Neural cell (in vitro differentiated cells): ENCODE measurements around the gene MYMK. TPM values are rescaled to one million over a fixed set of nuclear protein-coding genes. Genes with fewer than 3 reads are reported as not detected.

Experiments
- H2AFZ ChIP-seq: fragments of 200-600, 300-800 bp; sonication (generic), shearing (Covaris generic); 2 replicates; pipeline ENCODE4 v1.6.0; 2014; ENCODE audit warnings: low read depth, mild to moderate bottlenecking, antibody characterized with exemption, low read length, moderate library complexity
- H3F3A ChIP-seq: fragments of 200-600 bp; shearing (Covaris generic); 2 replicates; pipeline ENCODE4 v1.6.1; 2016; ENCODE audit warnings: mild to moderate bottlenecking, moderate library complexity, mixed read lengths, antibody characterized with exemption, low read length; ENCODE audit not compliant: insufficient read depth, poor library complexity, severe bottlenecking
- H3K27ac ChIP-seq: fragments of 200-600, 300-800 bp; sonication (generic), shearing (Covaris generic); 2 replicates; pipeline ENCODE4 v1.5.1; 2014; ENCODE audit warnings: mild to moderate bottlenecking, low read length, moderate library complexity
- H3K27me3 ChIP-seq: fragments of 300-800, 200-600 bp; sonication (generic), shearing (Covaris generic); 2 replicates; pipeline ENCODE4 v1.6.0; 2014; ENCODE audit warnings: mild to moderate bottlenecking, low read depth, low read length, moderate library complexity; ENCODE audit not compliant: insufficient read depth
- H3K36me3 ChIP-seq: fragments of 300-800, 200-600 bp; sonication (generic), shearing (Covaris generic); 2 replicates; pipeline ENCODE4 v1.5.1; 2014; ENCODE audit warnings: mild to moderate bottlenecking, antibody characterized with exemption, low read length, moderate library complexity; ENCODE audit not compliant: insufficient read depth
- H3K4me2 ChIP-seq: fragments of 300-800, 200-600 bp; sonication (generic), shearing (Covaris generic); 2 replicates; pipeline ENCODE4 v1.6.0; 2014; ENCODE audit warnings: mild to moderate bottlenecking, low read length
- H3K4me3 ChIP-seq: fragments of 300-800, 200-600 bp; sonication (generic), shearing (Covaris generic); 2 replicates; pipeline ENCODE4 v1.5.1; 2014; ENCODE audit warnings: mild to moderate bottlenecking, low read length, moderate library complexity
- H3K79me2 ChIP-seq: fragments of 200-600 bp; shearing (Covaris generic); replicated peaks from 2 replicates; pipeline ENCODE4 v1.6.0; 2014; ENCODE audit warnings: mild to moderate bottlenecking, low read length, moderate library complexity; ENCODE audit not compliant: insufficient read depth
- H3K9ac ChIP-seq: fragments of 300-800, 200-600 bp; sonication (generic), shearing (Covaris generic); 2 replicates; pipeline ENCODE4 v1.6.1; 2016; ENCODE audit warnings: mild to moderate bottlenecking, low read length, mixed read lengths
- H3K9me2 ChIP-seq: fragments of 200-600 bp; shearing (Covaris generic); 2 replicates; pipeline ENCODE4 v1.6.1; 2016; ENCODE audit warnings: mild to moderate bottlenecking, low read length, mixed read lengths; ENCODE audit not compliant: insufficient read depth
- H3K9me3 ChIP-seq: fragments of 200-600, 300-800 bp; sonication (generic), shearing (Covaris generic); 2 replicates; pipeline ENCODE4 v1.6.1; 2016; ENCODE audit warnings: mild to moderate bottlenecking, mixed run types, low read length, moderate library complexity, mixed read lengths
- H4K20me1 ChIP-seq: fragments of 200-600 bp; shearing (Covaris generic); 2 replicates; pipeline ENCODE4 v1.6.1; 2016; ENCODE audit warnings: mild to moderate bottlenecking, mixed run types; ENCODE audit not compliant: insufficient read depth
- EP300 ChIP-seq: fragments of 450-650 bp; conservative IDR thresholded peaks from 2 replicates; pipeline ENCODE4 v1.6.1; 2014; ENCODE audit warnings: antibody characterized with exemption, mild to moderate bottlenecking, moderate library complexity; ENCODE audit not compliant: poor library complexity, severe bottlenecking
- EZH2 ChIP-seq: fragments of 200-600, 300-800 bp; shearing (Covaris generic), sonication (generic); IDR thresholded peaks from 2 replicates; pipeline ENCODE4 v1.6.1; 2014; ENCODE audit warnings: antibody characterized with exemption, low read length, borderline replicate concordance, mild to moderate bottlenecking; ENCODE audit not compliant: insufficient read depth, poor library complexity, severe bottlenecking
- MXI1 ChIP-seq: fragments of 450-650 bp; conservative IDR thresholded peaks from 2 replicates; pipeline ENCODE4 v1.6.1; 2014; ENCODE audit warnings: antibody characterized with exemption, mild to moderate bottlenecking; ENCODE audit not compliant: poor library complexity, severe bottlenecking
- POLR2AphosphoS5 ChIP-seq: IDR thresholded peaks from 2 replicates; pipeline ENCODE4 v1.6.1; 2012
- RAD21 ChIP-seq: fragments of 450-650 bp; conservative IDR thresholded peaks from 2 replicates; pipeline ENCODE4 v1.6.1; 2014; ENCODE audit warnings: antibody characterized with exemption, mild to moderate bottlenecking, moderate library complexity
- SMC3 ChIP-seq: fragments of 450-650 bp; conservative IDR thresholded peaks from 2 replicates; pipeline ENCODE4 v1.6.1; 2014; ENCODE audit warnings: antibody characterized with exemption, mild to moderate bottlenecking, moderate library complexity; ENCODE audit not compliant: poor library complexity
- TAF1 ChIP-seq: IDR thresholded peaks from 2 replicates; pipeline ENCODE4 v1.6.1; 2012; ENCODE audit warnings: low read depth
- polyA plus RNA-seq: library from polyadenylated mRNA; depleted of rRNA; stranded (reverse); fragments of >200 nt; gene quantifications from 2 replicates; pipeline ENCODE4 v1.2.3, GENCODE V29; 2014
- TF ChIP-seq, protein P1 (sequence below): fragments of 450-650 bp; IDR thresholded peaks from 2 replicates; pipeline ENCODE4 v1.5.1; 2014; ENCODE audit warnings: antibody characterized with exemption, mild to moderate bottlenecking, moderate library complexity; ENCODE audit not compliant: poor library complexity, severe bottlenecking
- TF ChIP-seq, protein P2 (sequence below): IDR thresholded peaks from 2 replicates; pipeline ENCODE4 v1.6.1; 2012; ENCODE audit warnings: borderline replicate concordance

MYMK gene
- polyA plus RNA-seq, 1 donor from 2014 or later, result not detected

GRCh38 chr9:133528876-133529241 lies 4.1 kb upstream of the MYMK start:
- no peak for TF ChIP-seq EP300
- no peak for TF ChIP-seq SMC3
- no peak for TF ChIP-seq MXI1
- TF ChIP-seq EZH2, result no peak
- no peak for TF ChIP-seq TAF1
- no peak for TF ChIP-seq RAD21
- TF ChIP-seq, protein P1, sequence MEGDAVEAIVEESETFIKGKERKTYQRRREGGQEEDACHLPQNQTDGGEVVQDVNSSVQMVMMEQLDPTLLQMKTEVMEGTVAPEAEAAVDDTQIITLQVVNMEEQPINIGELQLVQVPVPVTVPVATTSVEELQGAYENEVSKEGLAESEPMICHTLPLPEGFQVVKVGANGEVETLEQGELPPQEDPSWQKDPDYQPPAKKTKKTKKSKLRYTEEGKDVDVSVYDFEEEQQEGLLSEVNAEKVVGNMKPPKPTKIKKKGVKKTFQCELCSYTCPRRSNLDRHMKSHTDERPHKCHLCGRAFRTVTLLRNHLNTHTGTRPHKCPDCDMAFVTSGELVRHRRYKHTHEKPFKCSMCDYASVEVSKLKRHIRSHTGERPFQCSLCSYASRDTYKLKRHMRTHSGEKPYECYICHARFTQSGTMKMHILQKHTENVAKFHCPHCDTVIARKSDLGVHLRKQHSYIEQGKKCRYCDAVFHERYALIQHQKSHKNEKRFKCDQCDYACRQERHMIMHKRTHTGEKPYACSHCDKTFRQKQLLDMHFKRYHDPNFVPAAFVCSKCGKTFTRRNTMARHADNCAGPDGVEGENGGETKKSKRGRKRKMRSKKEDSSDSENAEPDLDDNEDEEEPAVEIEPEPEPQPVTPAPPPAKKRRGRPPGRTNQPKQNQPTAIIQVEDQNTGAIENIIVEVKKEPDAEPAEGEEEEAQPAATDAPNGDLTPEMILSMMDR, result no peak
- TF ChIP-seq POLR2AphosphoS5, result no peak
- TF ChIP-seq, protein P2, sequence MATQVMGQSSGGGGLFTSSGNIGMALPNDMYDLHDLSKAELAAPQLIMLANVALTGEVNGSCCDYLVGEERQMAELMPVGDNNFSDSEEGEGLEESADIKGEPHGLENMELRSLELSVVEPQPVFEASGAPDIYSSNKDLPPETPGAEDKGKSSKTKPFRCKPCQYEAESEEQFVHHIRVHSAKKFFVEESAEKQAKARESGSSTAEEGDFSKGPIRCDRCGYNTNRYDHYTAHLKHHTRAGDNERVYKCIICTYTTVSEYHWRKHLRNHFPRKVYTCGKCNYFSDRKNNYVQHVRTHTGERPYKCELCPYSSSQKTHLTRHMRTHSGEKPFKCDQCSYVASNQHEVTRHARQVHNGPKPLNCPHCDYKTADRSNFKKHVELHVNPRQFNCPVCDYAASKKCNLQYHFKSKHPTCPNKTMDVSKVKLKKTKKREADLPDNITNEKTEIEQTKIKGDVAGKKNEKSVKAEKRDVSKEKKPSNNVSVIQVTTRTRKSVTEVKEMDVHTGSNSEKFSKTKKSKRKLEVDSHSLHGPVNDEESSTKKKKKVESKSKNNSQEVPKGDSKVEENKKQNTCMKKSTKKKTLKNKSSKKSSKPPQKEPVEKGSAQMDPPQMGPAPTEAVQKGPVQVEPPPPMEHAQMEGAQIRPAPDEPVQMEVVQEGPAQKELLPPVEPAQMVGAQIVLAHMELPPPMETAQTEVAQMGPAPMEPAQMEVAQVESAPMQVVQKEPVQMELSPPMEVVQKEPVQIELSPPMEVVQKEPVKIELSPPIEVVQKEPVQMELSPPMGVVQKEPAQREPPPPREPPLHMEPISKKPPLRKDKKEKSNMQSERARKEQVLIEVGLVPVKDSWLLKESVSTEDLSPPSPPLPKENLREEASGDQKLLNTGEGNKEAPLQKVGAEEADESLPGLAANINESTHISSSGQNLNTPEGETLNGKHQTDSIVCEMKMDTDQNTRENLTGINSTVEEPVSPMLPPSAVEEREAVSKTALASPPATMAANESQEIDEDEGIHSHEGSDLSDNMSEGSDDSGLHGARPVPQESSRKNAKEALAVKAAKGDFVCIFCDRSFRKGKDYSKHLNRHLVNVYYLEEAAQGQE, result no peak
- H3K27ac ChIP-seq, result no peak overlapping the region
- no peaks in the 10 kb centered on the region for H3K79me2 ChIP-seq
- H3K9me3 ChIP-seq, result no peaks in the 10 kb centered on the region
- no peak overlapping the region for H3K9ac ChIP-seq
- no peaks in the 10 kb centered on the region for H3F3A ChIP-seq
- H4K20me1 ChIP-seq, result no peaks in the 10 kb centered on the region
- no peak overlapping the region for H3K4me2 ChIP-seq
- no peaks in the 10 kb centered on the region for H3K27me3 ChIP-seq
- no peaks in the 10 kb centered on the region for H3K9me2 ChIP-seq
- H3K4me3 ChIP-seq, result no peak overlapping the region
- no peaks in the 10 kb centered on the region for H3K36me3 ChIP-seq
- no peak overlapping the region for H2AFZ ChIP-seq

DNA sequence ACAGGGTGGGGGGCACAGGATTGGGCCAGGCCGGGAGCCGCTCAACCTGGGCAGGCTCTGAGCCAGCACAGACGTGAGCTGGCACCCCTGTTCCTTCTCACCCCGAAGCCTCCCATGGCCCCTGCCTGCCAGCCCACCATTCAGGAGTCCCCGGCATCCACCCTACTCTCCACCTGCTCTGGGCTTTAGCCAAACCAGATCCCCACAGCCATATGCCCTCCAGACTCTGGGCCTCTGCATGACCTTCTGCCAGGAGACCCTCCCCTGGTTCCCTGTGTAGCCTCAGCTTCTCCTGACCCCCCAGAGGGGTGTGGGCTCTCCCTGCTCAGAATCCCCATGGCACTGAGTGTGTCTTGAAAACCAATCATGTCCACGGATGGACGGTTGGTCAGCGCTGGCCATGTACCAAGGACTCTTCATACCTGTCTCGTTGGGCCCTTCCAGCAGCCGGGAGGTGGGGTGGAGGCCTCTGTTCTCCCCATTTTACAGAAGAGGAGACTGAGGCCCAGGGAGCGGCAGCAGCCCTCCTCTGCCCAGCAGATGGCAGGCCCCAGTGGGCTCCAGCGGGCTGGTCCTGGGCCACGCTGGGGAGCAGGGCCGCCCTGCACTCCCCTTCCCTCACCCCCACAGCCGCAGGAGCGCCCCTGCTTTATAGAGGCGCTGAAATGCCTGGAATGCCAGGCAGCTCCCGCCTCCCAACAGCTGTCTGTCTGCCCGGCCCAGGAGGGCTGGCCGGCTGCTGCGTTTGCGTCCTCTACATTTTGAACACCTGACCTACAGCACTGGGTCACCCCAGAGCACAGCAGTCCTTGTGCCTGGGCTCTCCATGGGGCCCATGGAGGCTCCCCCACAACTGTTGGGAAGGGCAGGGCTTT lies 3.5 kb upstream of the MYMK start:
- no peak overlapping the region for H3K4me2 ChIP-seq
- no peaks in the 10 kb centered on the region for H4K20me1 ChIP-seq
- no peaks in the 10 kb centered on the region for H3K36me3 ChIP-seq
- no peak overlapping the region for H2AFZ ChIP-seq
- no peak overlapping the region for H3K9ac ChIP-seq
- H3F3A ChIP-seq, result no peaks in the 10 kb centered on the region
- H3K27ac ChIP-seq, result no peak overlapping the region
- no peak overlapping the region for H3K4me3 ChIP-seq
- no peaks in the 10 kb centered on the region for H3K27me3 ChIP-seq
- no peak for TF ChIP-seq TAF1
- TF ChIP-seq, protein P1, result no peak
- no peak for TF ChIP-seq EZH2
- no peak for TF ChIP-seq SMC3
- no peak for TF ChIP-seq MXI1
- no peak for TF ChIP-seq EP300
- TF ChIP-seq POLR2AphosphoS5, result no peak
- no peak for TF ChIP-seq RAD21
- TF ChIP-seq, protein P2, result no peak
- H3K9me3 ChIP-seq, result no peaks in the 10 kb centered on the region
- H3K9me2 ChIP-seq, result no peaks in the 10 kb centered on the region
- H3K79me2 ChIP-seq, result no peaks in the 10 kb centered on the region
